WTC11 (cell line): ENCODE measurements around the gene PAN3.

Experiments
- ATF2 ChIP-seq: sonication (generic); formaldehyde crosslinking; IDR thresholded peaks from 2 replicates; pipeline ENCODE4 v1.8.1; 2022; ENCODE audit warnings: low read depth, missing genetic modification reagents, borderline replicate concordance
- TF ChIP-seq, protein P1 (sequence below): sonication (generic); formaldehyde crosslinking; IDR thresholded peaks from 2 replicates; pipeline ENCODE4 v1.8.1; 2023; ENCODE audit warnings: mild to moderate bottlenecking, missing genetic modification reagents, borderline replicate concordance
- TF ChIP-seq, protein P2 (sequence below): sonication (generic); formaldehyde crosslinking; IDR thresholded peaks from 2 replicates; pipeline ENCODE4 v1.8.0; 2022; ENCODE audit warnings: mild to moderate bottlenecking, missing genetic modification reagents
- TF ChIP-seq, protein P3 (sequence below): sonication (generic); formaldehyde crosslinking; conservative IDR thresholded peaks from 2 replicates; pipeline ENCODE4 v1.8.1; 2022; ENCODE audit warnings: mild to moderate bottlenecking, missing genetic modification reagents

DNA sequence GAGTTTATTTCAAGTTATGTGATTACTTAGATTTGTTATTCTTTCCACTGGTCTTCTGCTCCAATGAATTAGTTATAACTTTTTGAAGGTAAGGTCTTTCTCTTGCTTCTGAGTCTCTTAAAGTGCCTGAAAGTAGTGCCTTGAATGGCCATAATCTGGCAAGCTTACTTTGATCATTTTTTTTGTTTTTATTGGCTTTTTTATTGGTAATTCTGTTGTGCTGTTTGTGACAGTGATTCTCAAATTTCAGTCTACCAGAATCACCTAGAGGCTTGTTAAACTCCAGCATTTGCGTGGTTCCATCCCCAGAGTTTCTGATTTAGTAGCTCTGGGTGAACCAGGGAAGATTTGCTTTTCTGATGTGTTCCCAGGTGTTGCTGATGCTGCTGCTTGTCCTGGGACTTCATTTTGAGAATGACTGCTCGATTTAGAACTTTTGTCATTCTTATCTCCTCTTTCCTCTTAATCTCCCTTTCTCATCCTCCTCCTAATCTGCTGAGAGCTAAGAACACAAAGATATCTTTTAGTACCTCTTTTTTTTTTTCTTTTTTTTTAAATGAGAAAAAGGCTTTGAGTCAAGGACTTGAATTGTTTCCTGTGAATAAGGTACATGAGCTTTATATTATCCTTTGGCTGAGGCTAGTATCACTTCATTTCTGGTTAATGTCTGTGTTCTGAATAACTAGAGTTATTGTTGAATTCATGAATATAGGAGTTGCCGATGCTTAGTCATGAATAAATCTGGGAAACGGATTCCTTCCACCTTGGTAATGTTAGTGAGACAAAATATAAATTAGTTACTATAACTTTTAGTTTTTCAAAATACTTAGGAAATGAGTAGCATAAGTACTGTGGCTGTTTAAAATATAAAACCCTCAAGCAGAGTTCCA is 91.4 kb downstream of the PAN3 start:
- TF ChIP-seq, protein P1, sequence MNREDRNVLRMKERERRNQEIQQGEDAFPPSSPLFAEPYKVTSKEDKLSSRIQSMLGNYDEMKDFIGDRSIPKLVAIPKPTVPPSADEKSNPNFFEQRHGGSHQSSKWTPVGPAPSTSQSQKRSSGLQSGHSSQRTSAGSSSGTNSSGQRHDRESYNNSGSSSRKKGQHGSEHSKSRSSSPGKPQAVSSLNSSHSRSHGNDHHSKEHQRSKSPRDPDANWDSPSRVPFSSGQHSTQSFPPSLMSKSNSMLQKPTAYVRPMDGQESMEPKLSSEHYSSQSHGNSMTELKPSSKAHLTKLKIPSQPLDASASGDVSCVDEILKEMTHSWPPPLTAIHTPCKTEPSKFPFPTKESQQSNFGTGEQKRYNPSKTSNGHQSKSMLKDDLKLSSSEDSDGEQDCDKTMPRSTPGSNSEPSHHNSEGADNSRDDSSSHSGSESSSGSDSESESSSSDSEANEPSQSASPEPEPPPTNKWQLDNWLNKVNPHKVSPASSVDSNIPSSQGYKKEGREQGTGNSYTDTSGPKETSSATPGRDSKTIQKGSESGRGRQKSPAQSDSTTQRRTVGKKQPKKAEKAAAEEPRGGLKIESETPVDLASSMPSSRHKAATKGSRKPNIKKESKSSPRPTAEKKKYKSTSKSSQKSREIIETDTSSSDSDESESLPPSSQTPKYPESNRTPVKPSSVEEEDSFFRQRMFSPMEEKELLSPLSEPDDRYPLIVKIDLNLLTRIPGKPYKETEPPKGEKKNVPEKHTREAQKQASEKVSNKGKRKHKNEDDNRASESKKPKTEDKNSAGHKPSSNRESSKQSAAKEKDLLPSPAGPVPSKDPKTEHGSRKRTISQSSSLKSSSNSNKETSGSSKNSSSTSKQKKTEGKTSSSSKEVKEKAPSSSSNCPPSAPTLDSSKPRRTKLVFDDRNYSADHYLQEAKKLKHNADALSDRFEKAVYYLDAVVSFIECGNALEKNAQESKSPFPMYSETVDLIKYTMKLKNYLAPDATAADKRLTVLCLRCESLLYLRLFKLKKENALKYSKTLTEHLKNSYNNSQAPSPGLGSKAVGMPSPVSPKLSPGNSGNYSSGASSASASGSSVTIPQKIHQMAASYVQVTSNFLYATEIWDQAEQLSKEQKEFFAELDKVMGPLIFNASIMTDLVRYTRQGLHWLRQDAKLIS (CRISPR knock-in tag), result no peak
- TF ChIP-seq, protein P2, sequence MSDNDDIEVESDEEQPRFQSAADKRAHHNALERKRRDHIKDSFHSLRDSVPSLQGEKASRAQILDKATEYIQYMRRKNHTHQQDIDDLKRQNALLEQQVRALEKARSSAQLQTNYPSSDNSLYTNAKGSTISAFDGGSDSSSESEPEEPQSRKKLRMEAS, result no peak
- no peak for TF ChIP-seq ATF2 (CRISPR knock-in tag)
- TF ChIP-seq, protein P3, sequence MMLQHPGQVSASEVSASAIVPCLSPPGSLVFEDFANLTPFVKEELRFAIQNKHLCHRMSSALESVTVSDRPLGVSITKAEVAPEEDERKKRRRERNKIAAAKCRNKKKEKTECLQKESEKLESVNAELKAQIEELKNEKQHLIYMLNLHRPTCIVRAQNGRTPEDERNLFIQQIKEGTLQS (CRISPR knock-in tag), result no peak
